Suprapubic skin (tissue), 4 donors: ENCODE results near the gene WNT16. TPM values are rescaled to one million over a fixed set of nuclear protein-coding genes. Genes with fewer than 3 reads are reported as not detected.

Experiments
- DNase-seq, 2 donors: peaks; one replicate each; pipeline ENCODE4 v3.0.0-alpha.2; 2019; ENCODE audit warnings: low spot score in 2 of 2
- H3K27ac ChIP-seq: fragments of 200-600 bp; sonication (generic); one replicate; pipeline ENCODE4 v1.5.1; 2019
- H3K27me3 ChIP-seq: fragments of 200-600 bp; sonication (generic); one replicate; pipeline ENCODE4 v1.5.1; 2019
- H3K36me3 ChIP-seq: fragments of 200-600 bp; sonication (generic); one replicate; pipeline ENCODE4 v1.5.1; 2019
- H3K4me1 ChIP-seq: fragments of 200-600 bp; sonication (generic); one replicate; pipeline ENCODE4 v1.5.1; 2019
- H3K4me3 ChIP-seq: fragments of 200-600 bp; sonication (generic); one replicate; pipeline ENCODE4 v1.5.1; 2019; ENCODE audit warnings: mild to moderate bottlenecking
- H3K9me3 ChIP-seq: fragments of 200-600 bp; sonication (generic); one replicate; pipeline ENCODE4 v1.5.1; 2019
- EP300 ChIP-seq: sonication (generic); formaldehyde crosslinking; IDR thresholded peaks from one replicate; pipeline ENCODE4 v1.6.1; 2017; ENCODE audit warnings: antibody characterized with exemption
- POLR2A ChIP-seq, 2 donors: fragments of 450-650 bp; IDR thresholded peaks; one replicate each; pipeline ENCODE4 v1.6.1; 2017; ENCODE audit warnings: antibody characterized with exemption in 2 of 2, mild to moderate bottlenecking in 2 of 2, moderate library complexity in 2 of 2
- POLR2AphosphoS5 ChIP-seq, 3 donors: sonication (generic); formaldehyde crosslinking; IDR thresholded peaks; one replicate each; pipeline ENCODE4 v1.6.1; 2017; ENCODE audit warnings: antibody characterized with exemption in 3 of 3
- WGBS: methylation state at CpG from one replicate; pipeline ENCODE4 v1.1.5; 2018; 5-methylcytosine and 5-hydroxymethylcytosine counted together
- total RNA-seq, 4 donors: library from RNA; depleted of rRNA; stranded (reverse); fragments of >200 nt; gene quantifications; one replicate each; pipeline ENCODE4 v1.1.0, GENCODE V29; 2016
- TF ChIP-seq, protein P1 (sequence below), 2 donors: fragments of 200-600 bp in 1 of 2; fragments of 450-650 bp in 1 of 2; sonication (generic) in 1 of 2; IDR thresholded peaks; one replicate each; pipeline ENCODE4 v1.5.1; 2016 to 2019; ENCODE audit warnings: antibody characterized with exemption in 2 of 2, mild to moderate bottlenecking in 1 of 2, moderate library complexity in 1 of 2

The WNT16 gene
- total RNA-seq, 4 donors from 2014 or later, result 11.6 to 28.8 (median 18.3) TPM

- peak overlapping the region; percentile 1 for H3K27ac ChIP-seq
- DNase-seq, result no peak
- TF ChIP-seq POLR2A (IDR thresholded peaks at IDR 0.05) (no peak), EP300 (no peak), POLR2AphosphoS5 (IDR thresholded peaks at IDR 0.05) (no peak)
- TF ChIP-seq, protein P1, sequence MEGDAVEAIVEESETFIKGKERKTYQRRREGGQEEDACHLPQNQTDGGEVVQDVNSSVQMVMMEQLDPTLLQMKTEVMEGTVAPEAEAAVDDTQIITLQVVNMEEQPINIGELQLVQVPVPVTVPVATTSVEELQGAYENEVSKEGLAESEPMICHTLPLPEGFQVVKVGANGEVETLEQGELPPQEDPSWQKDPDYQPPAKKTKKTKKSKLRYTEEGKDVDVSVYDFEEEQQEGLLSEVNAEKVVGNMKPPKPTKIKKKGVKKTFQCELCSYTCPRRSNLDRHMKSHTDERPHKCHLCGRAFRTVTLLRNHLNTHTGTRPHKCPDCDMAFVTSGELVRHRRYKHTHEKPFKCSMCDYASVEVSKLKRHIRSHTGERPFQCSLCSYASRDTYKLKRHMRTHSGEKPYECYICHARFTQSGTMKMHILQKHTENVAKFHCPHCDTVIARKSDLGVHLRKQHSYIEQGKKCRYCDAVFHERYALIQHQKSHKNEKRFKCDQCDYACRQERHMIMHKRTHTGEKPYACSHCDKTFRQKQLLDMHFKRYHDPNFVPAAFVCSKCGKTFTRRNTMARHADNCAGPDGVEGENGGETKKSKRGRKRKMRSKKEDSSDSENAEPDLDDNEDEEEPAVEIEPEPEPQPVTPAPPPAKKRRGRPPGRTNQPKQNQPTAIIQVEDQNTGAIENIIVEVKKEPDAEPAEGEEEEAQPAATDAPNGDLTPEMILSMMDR (IDR thresholded peaks at IDR 0.05), result no peak
- 75% methylated on average over 8 of the region's 8 CpGs for WGBS
- no peak overlapping the region for H3K4me3 ChIP-seq
- no peaks in the 10 kb centered on the region for H3K27me3 ChIP-seq
- peaks cover 25% of the 10 kb centered on the region for H3K4me1 ChIP-seq
- H3K36me3 ChIP-seq, result no peaks in the 10 kb centered on the region
- H3K9me3 ChIP-seq, result no peaks in the 10 kb centered on the region
Observed at GRCh38 chr7:121302214-121302745, 26.5 kb upstream of the WNT16 start.

GRCh38 chr7:121303422-121304101 lies 25.2 kb upstream of the WNT16 start:
- H3K4me1 ChIP-seq, result peaks cover 27% of the 10 kb centered on the region
- no peaks in the 10 kb centered on the region for H3K36me3 ChIP-seq
- no peaks in the 10 kb centered on the region for H3K9me3 ChIP-seq
- no peak overlapping the region for H3K27ac ChIP-seq
- no peak overlapping the region for H3K4me3 ChIP-seq
- no peaks in the 10 kb centered on the region for H3K27me3 ChIP-seq
- 82% methylated on average over 6 of the region's 6 CpGs for WGBS
- DNase-seq, result no peak
- TF ChIP-seq POLR2A (IDR thresholded peaks at IDR 0.05), result no peak
- no peak for TF ChIP-seq EP300
- TF ChIP-seq, protein P1 (IDR thresholded peaks at IDR 0.05), result no peak
- no peak for TF ChIP-seq POLR2AphosphoS5 (IDR thresholded peaks at IDR 0.05)

DNA sequence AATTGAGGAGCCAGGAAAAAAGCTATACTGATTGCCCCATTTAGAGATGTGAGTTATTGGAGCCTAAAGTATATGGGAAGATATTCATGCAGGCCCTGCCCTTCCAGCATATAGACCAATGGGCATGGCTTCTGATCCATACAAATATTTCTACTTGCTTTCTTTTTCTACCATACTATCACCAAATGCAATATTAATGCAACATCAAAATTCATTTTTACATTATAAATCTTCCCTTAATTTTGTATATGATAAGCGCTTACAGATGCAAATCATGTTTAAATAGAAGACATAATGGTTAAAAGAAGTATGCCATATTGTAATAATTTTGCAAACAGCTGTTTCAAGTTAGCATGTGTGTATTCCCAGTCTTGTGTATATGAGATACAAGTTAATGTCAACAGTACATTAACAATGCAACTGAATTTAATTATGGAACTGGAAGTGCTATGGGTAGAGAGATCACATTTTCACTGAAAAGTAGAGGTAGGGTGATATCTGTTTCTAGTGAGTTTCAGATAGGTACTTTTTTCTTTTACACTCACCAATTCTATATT lies 24.6 kb upstream of the WNT16 start:
- peaks cover 23% of the 10 kb centered on the region for H3K4me1 ChIP-seq
- no peaks in the 10 kb centered on the region for H3K36me3 ChIP-seq
- H3K4me3 ChIP-seq, result no peak overlapping the region
- TF ChIP-seq POLR2A (IDR thresholded peaks at IDR 0.05), result no peak
- TF ChIP-seq POLR2AphosphoS5 (IDR thresholded peaks at IDR 0.05), result no peak
- WGBS, result 78% methylated on average over 1 of the region's 1 CpG
- no peaks in the 10 kb centered on the region for H3K9me3 ChIP-seq
- H3K27ac ChIP-seq, result no peak overlapping the region
- DNase-seq, result no peak
- no peaks in the 10 kb centered on the region for H3K27me3 ChIP-seq

GRCh38 chr7:121305109-121305508 lies 23.7 kb upstream of the WNT16 start:
- TF ChIP-seq POLR2AphosphoS5 (IDR thresholded peaks at IDR 0.05) (no peak), POLR2A (IDR thresholded peaks at IDR 0.05) (no peak), EP300 (no peak)
- TF ChIP-seq, protein P1 (IDR thresholded peaks at IDR 0.05), result no peak
- H3K36me3 ChIP-seq, result no peaks in the 10 kb centered on the region
- H3K27me3 ChIP-seq, result no peaks in the 10 kb centered on the region
- peaks cover 23% of the 10 kb centered on the region for H3K4me1 ChIP-seq
- no peak for DNase-seq
- no peaks in the 10 kb centered on the region for H3K9me3 ChIP-seq
- no peak overlapping the region for H3K27ac ChIP-seq
- no peak overlapping the region for H3K4me3 ChIP-seq
- 63% methylated on average over 3 of the region's 3 CpGs for WGBS

GRCh38 chr7:121306565-121306964 lies 22.2 kb upstream of the WNT16 start:
- WGBS, result 40% methylated on average over 3 of the region's 3 CpGs
- DNase-seq, result no peak
- H3K27me3 ChIP-seq, result no peaks in the 10 kb centered on the region
- no peaks in the 10 kb centered on the region for H3K36me3 ChIP-seq
- peak overlapping the region; percentile 15 for H3K27ac ChIP-seq
- H3K4me1 ChIP-seq, result peaks cover 13% of the 10 kb centered on the region
- TF ChIP-seq EP300 (no peak), POLR2AphosphoS5 (IDR thresholded peaks at IDR 0.05) (no peak), POLR2A (IDR thresholded peaks at IDR 0.05) (no peak)
- TF ChIP-seq, protein P1 (IDR thresholded peaks at IDR 0.05), result no peak
- H3K4me3 ChIP-seq, result no peak overlapping the region
- no peaks in the 10 kb centered on the region for H3K9me3 ChIP-seq
